HG03378 (cell line): ENCODE measurements around the gene SSR3.

Experiments used
- ATAC-seq: cut with Tn5 transposase; IDR thresholded peaks from one replicate; pipeline ENCODE4 v1.9.1; 2021; ENCODE audit warnings: mild to moderate bottlenecking, moderate library complexity; ENCODE audit not compliant: unreplicated experiment

Gene SSR3

GRCh38 chr3:156539802-156540201 is 15.1 kb downstream of the SSR3 start:
- no peak for ATAC-seq

DNA sequence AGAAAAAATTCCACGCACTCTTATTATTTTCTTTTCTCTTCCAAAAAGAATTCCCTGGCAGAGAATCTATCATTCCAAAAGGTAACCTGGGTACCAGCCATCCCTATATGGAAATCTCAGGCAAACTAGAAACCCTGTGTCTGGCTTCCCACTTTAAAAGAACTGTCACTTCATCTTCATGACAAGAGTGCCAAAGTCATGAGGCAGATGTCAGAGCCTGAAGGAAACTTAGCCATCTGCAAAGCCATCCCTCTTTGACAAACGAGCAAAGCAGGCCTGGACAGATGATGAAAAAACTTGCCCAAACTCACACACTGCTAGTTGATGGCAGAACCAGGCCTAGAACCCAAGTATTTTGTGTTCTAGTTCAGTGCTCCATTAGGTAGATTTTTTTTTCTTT is 15.9 kb downstream of the SSR3 start:
- no peak for ATAC-seq

GRCh38 chr3:156536524-156537316 is 18.2 kb downstream of the SSR3 start:
- ATAC-seq: no peak

DNA sequence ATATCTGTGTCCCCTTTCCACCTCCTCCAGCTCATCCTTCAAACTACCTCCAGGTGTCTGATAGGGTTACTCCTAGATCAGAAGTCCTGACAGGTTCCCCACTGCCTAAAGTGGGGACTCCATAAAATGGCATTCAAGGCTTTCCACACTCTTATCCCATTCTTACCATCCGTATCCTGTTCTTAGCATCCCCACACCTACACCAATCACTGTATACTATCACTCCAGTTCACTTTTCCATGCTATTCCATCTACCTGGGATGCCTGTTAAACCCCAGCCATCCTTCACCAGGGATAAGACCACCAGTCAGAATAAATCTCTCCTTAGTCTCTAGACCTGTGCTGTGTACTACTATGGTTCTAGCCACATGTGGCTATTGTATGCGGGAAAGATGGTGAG is 19.1 kb downstream of the SSR3 start:
- no peak for ATAC-seq

DNA sequence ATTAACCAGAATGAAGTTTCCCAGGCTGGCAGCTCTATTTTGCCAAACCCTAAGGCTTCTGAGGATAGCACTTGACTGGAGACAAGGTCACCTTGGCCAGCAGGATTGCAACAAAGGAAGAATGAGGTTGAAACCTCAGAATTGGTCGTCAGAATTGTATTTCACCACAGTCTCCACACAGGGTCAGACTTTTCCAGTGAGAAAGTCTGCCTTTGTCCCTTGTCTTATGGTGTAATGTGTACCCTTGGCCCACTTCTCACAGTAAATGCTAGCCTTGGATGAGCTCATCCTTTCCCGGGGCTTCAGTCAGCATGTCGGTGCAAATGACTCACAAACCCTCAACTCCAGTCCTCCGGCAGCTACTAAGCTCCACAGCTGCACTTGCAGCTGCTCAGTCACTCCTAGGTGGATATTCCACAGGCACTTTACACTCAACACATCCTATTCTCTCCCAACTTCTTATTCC is 19.7 kb downstream of the SSR3 start:
- ATAC-seq: no peak

DNA sequence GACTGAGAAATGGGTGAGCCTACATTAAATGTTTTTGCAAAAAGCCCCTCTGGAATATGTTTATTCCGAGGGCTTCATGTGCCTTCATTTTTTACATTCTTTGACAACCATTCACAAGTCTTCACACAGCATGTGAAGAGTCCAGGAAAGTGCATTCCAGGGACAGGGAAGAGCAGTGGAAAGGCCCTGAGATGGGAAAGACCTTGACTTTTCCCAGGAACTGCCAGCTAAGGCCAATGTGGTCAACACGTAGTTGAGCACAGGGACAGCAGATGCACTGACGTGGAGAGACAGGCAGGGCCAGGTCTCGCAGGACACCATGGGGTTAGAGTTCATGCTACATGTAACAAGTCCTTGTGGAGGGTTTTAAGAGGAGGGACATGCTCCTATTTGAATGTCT is 21.7 kb downstream of the SSR3 start:
- no peak for ATAC-seq

GRCh38 chr3:156532730-156533129 is 22.2 kb downstream of the SSR3 start:
- no peak for ATAC-seq

GRCh38 chr3:156530980-156531379 is 23.9 kb downstream of the SSR3 start:
- ATAC-seq: no peak

- ATAC-seq: no peak
These were observed 27.9 kb downstream of the SSR3 start for GRCh38 chr3:156527060-156527459.

GRCh38 chr3:156525808-156526207 is 29.1 kb downstream of the SSR3 start:
- no peak for ATAC-seq

GRCh38 chr3:156522673-156523072 is 32.2 kb downstream of the SSR3 start:
- ATAC-seq: no peak

DNA sequence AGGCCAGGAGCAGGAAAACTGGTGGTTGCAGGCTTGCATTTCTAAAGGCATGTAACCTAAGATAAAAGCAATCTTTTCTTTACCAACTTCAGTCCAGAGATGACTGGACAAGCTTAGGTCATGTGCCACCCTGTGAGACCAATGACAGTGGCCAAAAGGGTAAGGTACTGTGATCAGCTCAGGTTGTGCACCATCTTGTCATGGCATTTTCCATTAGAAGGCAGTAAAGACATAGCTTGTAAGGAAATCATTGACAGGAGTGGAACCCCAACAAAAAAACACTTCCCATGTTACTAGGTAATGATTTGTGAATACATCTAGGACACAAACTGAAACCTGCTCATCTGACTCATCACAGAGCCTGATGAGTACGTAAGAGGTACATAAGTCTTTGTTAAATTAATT is 35.2 kb downstream of the SSR3 start:
- peak; percentile 95 for ATAC-seq

- no peak for ATAC-seq
These were observed 36.2 kb downstream of the SSR3 start for GRCh38 chr3:156518726-156519125.

- ATAC-seq: no peak
These were observed 38.0 kb downstream of the SSR3 start for GRCh38 chr3:156516961-156517360.

- no peak for ATAC-seq
These were observed 38.6 kb downstream of the SSR3 start for GRCh38 chr3:156516284-156516683.

GRCh38 chr3:156513619-156514018 is 41.3 kb downstream of the SSR3 start:
- ATAC-seq: no peak

GRCh38 chr3:156511987-156512677 is 42.8 kb downstream of the SSR3 start:
- ATAC-seq: no peak

- peak; percentile 85 for ATAC-seq
These were observed 45.4 kb downstream of the SSR3 start for GRCh38 chr3:156509189-156510174.

- no peak for ATAC-seq
These were observed 47.6 kb downstream of the SSR3 start for GRCh38 chr3:156507285-156507684.

GRCh38 chr3:156498307-156498706 is 56.6 kb downstream of the SSR3 start:
- ATAC-seq: no peak

DNA sequence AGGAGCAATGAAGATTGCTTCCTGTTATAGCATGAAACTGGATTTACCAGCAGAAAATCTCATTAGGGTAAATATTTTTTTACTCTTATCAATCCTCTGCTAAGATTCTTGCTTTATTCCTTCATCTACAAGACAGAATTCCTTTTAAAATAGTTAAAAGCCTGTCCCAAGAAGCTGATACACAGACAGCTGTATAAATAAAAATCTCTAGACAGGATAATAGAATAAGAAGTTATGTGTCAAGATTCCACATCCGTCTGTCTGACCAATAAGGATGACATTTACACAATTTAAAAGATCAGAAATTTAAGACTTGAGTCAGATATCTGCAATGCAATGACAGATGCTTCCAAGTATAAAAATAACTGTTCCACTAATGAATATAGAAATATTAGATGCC is 57.6 kb downstream of the SSR3 start:
- no peak for ATAC-seq
